ENCODE measurements around the gene CLDN2.

CLDN2 gene

GRCh38 chrX:106936246-106936645, 16.0 kb downstream of the CLDN2 start:
- TF ChIP-seq GATA3 (IDR thresholded peaks at IDR 0.05; ENCODE audit: low read depth, low read length) = no peak

GRCh38 chrX:106939566-106939965, 19.4 kb downstream of the CLDN2 start:
- no peak for TF ChIP-seq GATA2 (IDR thresholded peaks at IDR 0.05; ENCODE audit: low read depth, low read length)
- no peak for TF ChIP-seq GATA3 (IDR thresholded peaks at IDR 0.05; ENCODE audit: low read depth, low read length)

GRCh38 chrX:106940068-106940467, 19.9 kb downstream of the CLDN2 start:
- no peak for TF ChIP-seq GATA3 (IDR thresholded peaks at IDR 0.05; ENCODE audit: low read depth, low read length)
- no peak for TF ChIP-seq GATA2 (IDR thresholded peaks at IDR 0.05; ENCODE audit: low read depth, low read length)

GRCh38 chrX:106946464-106946863, 26.3 kb downstream of the CLDN2 start:
- TF ChIP-seq GATA3 (IDR thresholded peaks at IDR 0.05; ENCODE audit: low read depth, low read length) (no peak), GATA2 (IDR thresholded peaks at IDR 0.05; ENCODE audit: low read depth, low read length) (no peak)

GRCh38 chrX:106948641-106949040, 28.4 kb downstream of the CLDN2 start:
- no peak for TF ChIP-seq GATA2 (IDR thresholded peaks at IDR 0.05; ENCODE audit: low read depth, low read length)
- no peak for TF ChIP-seq GATA3 (IDR thresholded peaks at IDR 0.05; ENCODE audit: low read depth, low read length)

GRCh38 chrX:106949366-106949765, 29.2 kb downstream of the CLDN2 start:
- no peak for TF ChIP-seq GATA3 (IDR thresholded peaks at IDR 0.05; ENCODE audit: low read depth, low read length)
- no peak for TF ChIP-seq GATA2 (IDR thresholded peaks at IDR 0.05; ENCODE audit: low read depth, low read length)

- TF ChIP-seq GATA2 (IDR thresholded peaks at IDR 0.05; ENCODE audit: low read depth, low read length) = no peak
These were observed 30.2 kb downstream of the CLDN2 start for GRCh38 chrX:106950381-106950780.

GRCh38 chrX:106951230-106951629, 31.0 kb downstream of the CLDN2 start:
- no peak for TF ChIP-seq GATA3 (IDR thresholded peaks at IDR 0.05; ENCODE audit: low read depth, low read length)
- TF ChIP-seq GATA2 (IDR thresholded peaks at IDR 0.05; ENCODE audit: low read depth, low read length) = no peak

- TF ChIP-seq GATA3 (IDR thresholded peaks at IDR 0.05; ENCODE audit: low read depth, low read length) = no peak
- no peak for TF ChIP-seq GATA2 (IDR thresholded peaks at IDR 0.05; ENCODE audit: low read depth, low read length)
These were observed 31.9 kb downstream of the CLDN2 start for GRCh38 chrX:106952089-106952488.

- TF ChIP-seq GATA2 (IDR thresholded peaks at IDR 0.05; ENCODE audit: low read depth, low read length) (no peak), GATA3 (IDR thresholded peaks at IDR 0.05; ENCODE audit: low read depth, low read length) (no peak)
These were observed 32.3 kb downstream of the CLDN2 start for GRCh38 chrX:106952538-106952937.

GRCh38 chrX:106952988-106953387, 32.8 kb downstream of the CLDN2 start:
- TF ChIP-seq GATA3 (IDR thresholded peaks at IDR 0.05; ENCODE audit: low read depth, low read length) = no peak
- no peak for TF ChIP-seq GATA2 (IDR thresholded peaks at IDR 0.05; ENCODE audit: low read depth, low read length)

GRCh38 chrX:106954041-106954440, 33.8 kb downstream of the CLDN2 start:
- TF ChIP-seq GATA3 (IDR thresholded peaks at IDR 0.05; ENCODE audit: low read depth, low read length) = no peak
- no peak for TF ChIP-seq GATA2 (IDR thresholded peaks at IDR 0.05; ENCODE audit: low read depth, low read length)

GRCh38 chrX:106955004-106955772, 35.0 kb downstream of the CLDN2 start:
- no peak for TF ChIP-seq GATA3 (IDR thresholded peaks at IDR 0.05; ENCODE audit: low read depth, low read length)

- no peak for TF ChIP-seq GATA3 (IDR thresholded peaks at IDR 0.05; ENCODE audit: low read depth, low read length)
- TF ChIP-seq GATA2 (IDR thresholded peaks at IDR 0.05; ENCODE audit: low read depth, low read length) = no peak
These were observed 37.7 kb downstream of the CLDN2 start for GRCh38 chrX:106957856-106958255.

GRCh38 chrX:106959901-106960300, 39.7 kb downstream of the CLDN2 start:
- TF ChIP-seq GATA2 (IDR thresholded peaks at IDR 0.05; ENCODE audit: low read depth, low read length) (no peak), GATA3 (IDR thresholded peaks at IDR 0.05; ENCODE audit: low read depth, low read length) (no peak)

GRCh38 chrX:106963111-106963510, 42.9 kb downstream of the CLDN2 start:
- no peak for TF ChIP-seq GATA3 (IDR thresholded peaks at IDR 0.05; ENCODE audit: low read depth, low read length)
- no peak for TF ChIP-seq GATA2 (IDR thresholded peaks at IDR 0.05; ENCODE audit: low read depth, low read length)

All from SH-SY5Y (cell line).